GM13977 (cell line): Measurements from ENCODE around the gene ALPI.
A peak's percentile ranks its signal among the peaks of the same experiment; 100 is the strongest.

Source experiments
- DNase-seq: peaks from one replicate; pipeline ENCODE4 v3.0.0; 2012; ENCODE audit warnings: low spot score
- in situ Hi-C: fragments of 300-500 bp; cut with MboI; formaldehyde crosslinking; loops from one replicate; pipeline ENCODE4 v1.12.0; 2022; ENCODE audit warnings: low sequenced_read_pairs, low pct_unique_long_range_greater_than_20kb, mixed read lengths, inconsistent platforms; ENCODE audit not compliant: unreplicated experiment
- TF ChIP-seq, protein P1 (sequence below): IDR thresholded peaks from 2 replicates; pipeline ENCODE4 v1.5.1; 2012; ENCODE audit warnings: mild to moderate bottlenecking, control low read depth; ENCODE audit not compliant: insufficient read depth; ENCODE audit errors: extremely low read depth, missing control alignments

The ALPI gene

DNA sequence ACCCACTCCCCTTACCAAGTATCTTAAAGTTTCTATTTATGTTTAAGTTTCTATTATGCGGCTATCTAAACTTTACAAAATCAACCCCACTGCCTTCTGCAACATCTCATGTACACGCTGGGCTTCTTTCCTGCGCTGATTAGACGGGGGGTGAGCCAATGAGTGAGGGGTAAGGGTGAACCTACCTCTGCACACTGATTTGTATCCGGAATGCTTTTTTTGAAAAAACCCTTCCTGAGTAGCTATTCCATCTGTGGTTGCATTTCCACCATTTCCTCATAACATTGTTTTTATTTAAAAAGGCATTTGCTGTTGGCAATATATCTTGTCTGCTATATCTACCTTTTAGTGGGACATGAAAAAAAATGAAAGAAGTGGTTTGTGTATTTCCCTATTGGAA, 43.0 kb upstream of the ALPI start:
- DNase-seq: peak; percentile 44
- in situ Hi-C loops: no loop called here
- TF ChIP-seq, protein P1, sequence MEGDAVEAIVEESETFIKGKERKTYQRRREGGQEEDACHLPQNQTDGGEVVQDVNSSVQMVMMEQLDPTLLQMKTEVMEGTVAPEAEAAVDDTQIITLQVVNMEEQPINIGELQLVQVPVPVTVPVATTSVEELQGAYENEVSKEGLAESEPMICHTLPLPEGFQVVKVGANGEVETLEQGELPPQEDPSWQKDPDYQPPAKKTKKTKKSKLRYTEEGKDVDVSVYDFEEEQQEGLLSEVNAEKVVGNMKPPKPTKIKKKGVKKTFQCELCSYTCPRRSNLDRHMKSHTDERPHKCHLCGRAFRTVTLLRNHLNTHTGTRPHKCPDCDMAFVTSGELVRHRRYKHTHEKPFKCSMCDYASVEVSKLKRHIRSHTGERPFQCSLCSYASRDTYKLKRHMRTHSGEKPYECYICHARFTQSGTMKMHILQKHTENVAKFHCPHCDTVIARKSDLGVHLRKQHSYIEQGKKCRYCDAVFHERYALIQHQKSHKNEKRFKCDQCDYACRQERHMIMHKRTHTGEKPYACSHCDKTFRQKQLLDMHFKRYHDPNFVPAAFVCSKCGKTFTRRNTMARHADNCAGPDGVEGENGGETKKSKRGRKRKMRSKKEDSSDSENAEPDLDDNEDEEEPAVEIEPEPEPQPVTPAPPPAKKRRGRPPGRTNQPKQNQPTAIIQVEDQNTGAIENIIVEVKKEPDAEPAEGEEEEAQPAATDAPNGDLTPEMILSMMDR: no peak

DNA sequence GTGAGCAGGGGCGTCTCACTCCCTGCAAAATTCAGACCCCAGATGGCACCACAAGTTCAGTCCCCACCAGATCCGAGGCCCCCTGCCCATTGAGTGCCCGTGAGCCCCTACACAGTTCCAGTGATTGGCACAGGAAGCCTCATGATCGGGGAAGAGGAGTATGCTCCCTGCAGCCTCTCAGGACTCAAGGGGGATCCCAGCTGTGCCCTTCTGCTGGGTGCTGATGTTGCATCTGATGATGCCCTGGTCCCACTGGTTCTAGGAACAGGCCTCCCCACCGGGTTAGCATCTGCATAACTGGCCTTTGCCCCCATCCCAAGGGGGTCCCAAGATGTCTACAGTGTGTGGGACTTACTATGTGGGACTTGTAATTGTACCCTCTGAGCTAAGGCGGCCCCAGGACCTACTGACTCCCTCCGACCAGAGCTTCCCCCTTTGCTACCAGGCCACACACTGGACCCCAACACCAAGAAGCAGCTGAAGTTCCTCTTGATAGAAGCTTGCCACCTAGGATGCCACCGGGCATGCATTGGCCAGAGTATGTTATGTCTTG, 40.7 kb upstream of the ALPI start:
- TF ChIP-seq, protein P1: no peak
- no peak for DNase-seq
- in situ Hi-C loops: no loop called here

DNA sequence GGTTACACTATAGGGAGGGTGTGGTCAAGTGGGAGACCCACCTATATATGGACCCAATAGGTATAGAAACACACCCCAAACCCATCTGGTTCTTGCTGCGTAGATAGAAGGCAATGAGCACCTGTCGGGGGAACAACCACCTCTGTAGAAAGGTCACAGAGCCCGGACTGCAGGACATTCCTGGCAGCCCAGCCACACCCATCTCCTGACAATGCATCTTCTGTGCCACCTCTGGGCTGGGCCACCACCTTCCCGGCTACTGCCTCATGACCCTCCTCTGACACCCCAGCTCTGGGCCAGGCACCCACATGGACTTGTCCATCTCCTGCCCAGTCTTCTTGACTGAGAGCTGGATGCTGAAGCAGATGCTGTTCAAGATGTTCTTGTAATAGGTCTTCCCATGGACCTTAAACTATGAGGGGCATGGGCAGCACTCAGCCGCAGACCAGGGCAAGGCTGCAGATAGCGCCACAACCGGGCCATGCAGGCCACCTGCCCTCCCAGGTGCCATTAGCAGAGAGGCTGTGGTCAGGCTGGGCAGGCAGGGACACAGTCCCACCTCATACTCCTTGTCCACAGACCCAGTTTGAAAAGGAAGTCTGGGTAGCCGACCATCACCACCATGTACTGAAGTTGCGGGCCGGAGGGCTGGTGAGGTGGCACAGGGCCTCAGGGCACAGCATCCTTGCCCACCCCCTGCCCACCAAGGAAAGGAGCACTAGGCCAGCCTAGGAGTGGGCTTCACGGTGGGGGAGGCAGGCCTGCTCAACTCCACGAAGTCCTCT, 40.0 kb upstream of the ALPI start:
- no peak for DNase-seq
- TF ChIP-seq, protein P1: no peak
- in situ Hi-C loops: no loop called here

DNA sequence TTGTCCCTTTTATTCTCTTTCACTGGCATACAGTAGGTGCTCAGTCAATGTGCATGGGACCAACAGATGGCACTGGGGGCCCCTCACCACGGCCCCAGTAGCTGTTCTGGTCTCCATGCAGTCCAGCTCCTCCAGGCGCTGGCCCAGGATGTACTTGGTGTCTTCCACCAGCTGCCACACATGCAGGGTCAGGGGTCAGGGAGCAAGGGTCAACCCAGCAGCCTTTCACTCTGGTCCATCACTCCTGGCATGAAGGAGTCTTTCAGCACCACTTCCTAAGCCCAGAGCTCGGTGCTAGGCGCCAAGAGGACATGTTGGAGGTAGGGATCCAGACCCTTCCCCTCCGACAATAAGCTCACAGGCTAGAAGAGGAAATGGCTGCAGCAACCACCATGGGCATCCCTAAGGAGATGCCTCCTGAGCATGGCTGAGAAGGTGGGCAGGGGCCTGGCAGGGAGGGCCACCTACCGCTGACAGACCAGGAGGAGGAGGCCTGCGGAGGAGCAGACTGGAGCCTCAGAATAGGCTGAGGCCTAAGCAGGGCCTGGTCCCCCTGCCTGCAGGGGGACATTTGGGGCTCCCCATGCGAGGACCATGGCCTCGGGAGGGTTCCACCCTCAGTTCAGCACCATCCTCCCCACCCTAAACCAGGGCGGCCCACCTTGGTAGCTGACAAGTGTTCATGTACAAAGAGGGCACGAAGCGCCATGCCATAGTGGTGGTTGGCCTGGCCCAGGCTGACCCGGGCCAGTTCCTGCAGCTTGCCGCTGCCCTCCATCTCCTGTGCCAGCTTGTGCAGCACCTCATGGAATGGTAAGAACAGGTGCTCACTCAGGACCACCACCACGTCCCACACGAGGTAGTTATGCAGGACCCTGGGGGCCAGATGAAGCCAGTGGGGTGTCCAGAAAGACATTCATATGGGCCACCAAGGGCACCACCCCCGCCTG, 39.2 kb upstream of the ALPI start:
- DNase-seq: no peak
- TF ChIP-seq, protein P1: no peak

DNA sequence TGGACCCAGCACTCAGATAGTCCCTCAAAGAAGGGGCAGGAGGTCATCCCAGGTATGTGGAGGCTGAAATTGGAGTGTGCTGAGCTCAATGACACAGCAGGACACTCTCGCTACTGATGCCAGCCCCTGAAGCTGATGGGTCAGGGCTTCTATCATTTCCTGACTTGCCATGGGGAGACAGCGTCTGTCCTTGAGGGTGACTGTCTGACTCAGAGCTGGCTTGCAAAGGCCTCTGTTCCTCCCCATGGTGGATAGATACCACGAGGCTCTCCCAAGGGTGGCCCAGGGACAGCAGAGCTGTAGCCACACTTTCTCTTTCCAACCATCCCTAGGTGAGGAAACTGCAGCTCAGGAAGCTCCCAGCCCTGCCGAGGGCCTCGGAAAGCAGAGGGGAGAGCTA, 38.5 kb upstream of the ALPI start:
- TF ChIP-seq, protein P1: no peak
- in situ Hi-C loops: no loop called here
- DNase-seq: no peak

More for the DNA sequence above, 39.2 kb upstream of the ALPI start:
- in situ Hi-C loops: no loop called here

DNA sequence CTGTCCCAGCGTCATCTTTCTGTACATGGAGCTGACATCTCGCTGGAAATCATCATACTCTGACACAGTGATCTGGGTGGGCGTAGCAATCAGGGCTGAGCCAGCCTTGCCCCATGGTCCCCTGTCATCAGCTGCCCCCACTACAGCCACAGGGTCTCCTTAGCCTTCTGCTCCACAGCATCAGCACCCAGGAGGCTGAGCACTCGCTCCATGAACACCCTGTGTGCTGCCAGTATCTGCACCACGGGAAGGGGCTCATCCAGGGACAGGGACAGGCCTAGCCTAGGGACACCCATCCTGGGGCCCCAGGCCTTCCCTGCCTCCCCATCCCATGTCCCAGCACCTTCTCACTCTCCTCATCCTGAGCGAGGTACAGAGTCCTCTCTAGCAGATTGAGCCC, 37.9 kb upstream of the ALPI start:
- in situ Hi-C loops: no loop called here
- DNase-seq: no peak
- TF ChIP-seq, protein P1: no peak
